AG10803 (cell line): ENCODE data around the gene SDHA.
A peak's percentile ranks its signal among the peaks of the same experiment; 100 is the strongest.
"Not testable (repeated sequence)": the region's sequence is repeated elsewhere in the genome, so short reads cannot be mapped to it uniquely, and the experiment has no call there.

Source experiments
- DNase-seq: peaks from one replicate; pipeline ENCODE4 v3.0.0; 2010; ENCODE audit warnings: low read depth
- H3K4me3 ChIP-seq: 2 replicates; pipeline ENCODE4 v1.5.1; 2011; ENCODE audit warnings: mild to moderate bottlenecking, low read length, control low read depth
- TF ChIP-seq, protein P1 (sequence below): conservative IDR thresholded peaks from 2 replicates; pipeline ENCODE4 v1.5.1; 2011; ENCODE audit warnings: mild to moderate bottlenecking, low read length, control low read depth, inconsistent platforms

SDHA gene

DNA sequence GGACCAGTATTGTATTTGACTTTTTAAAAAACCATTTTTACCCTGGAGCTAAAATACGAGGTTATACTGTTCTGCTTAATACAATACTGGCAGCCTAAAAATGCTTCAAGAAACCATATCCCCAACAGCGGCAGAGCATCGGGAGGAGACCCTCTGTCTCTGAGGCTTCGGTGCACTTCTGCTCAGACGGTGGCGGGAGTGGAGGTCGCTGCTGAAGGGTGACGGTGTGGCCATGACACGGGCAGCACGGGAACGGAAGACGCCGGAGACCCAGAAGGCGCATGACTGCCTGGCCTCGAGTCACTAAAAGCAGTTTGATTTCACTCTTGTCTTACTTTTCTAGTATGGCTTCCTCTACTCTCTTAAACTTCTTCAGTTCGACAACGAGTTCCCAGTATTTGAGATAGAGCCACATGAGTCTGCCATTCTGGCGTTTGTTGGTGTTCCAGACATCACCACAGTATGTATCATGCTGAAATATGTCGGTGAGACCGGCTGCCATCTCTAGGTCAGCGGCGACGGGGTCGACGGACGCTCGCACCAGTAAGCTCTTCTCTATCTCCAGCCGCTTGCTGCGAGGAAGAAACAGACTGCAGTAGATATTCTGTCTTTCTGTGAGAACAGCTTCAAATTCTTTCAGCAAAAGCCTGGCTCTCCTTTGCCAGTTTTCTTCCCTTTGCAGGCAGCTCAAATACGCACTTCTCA lies 13.0 kb upstream of the SDHA start:
- TF ChIP-seq, protein P1, sequence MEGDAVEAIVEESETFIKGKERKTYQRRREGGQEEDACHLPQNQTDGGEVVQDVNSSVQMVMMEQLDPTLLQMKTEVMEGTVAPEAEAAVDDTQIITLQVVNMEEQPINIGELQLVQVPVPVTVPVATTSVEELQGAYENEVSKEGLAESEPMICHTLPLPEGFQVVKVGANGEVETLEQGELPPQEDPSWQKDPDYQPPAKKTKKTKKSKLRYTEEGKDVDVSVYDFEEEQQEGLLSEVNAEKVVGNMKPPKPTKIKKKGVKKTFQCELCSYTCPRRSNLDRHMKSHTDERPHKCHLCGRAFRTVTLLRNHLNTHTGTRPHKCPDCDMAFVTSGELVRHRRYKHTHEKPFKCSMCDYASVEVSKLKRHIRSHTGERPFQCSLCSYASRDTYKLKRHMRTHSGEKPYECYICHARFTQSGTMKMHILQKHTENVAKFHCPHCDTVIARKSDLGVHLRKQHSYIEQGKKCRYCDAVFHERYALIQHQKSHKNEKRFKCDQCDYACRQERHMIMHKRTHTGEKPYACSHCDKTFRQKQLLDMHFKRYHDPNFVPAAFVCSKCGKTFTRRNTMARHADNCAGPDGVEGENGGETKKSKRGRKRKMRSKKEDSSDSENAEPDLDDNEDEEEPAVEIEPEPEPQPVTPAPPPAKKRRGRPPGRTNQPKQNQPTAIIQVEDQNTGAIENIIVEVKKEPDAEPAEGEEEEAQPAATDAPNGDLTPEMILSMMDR, result no peak
- no peak for DNase-seq
- no peak overlapping the region for H3K4me3 ChIP-seq

- TF ChIP-seq, protein P1, result no peak
- DNase-seq, result no peak
- H3K4me3 ChIP-seq, result no peak overlapping the region
Observed at GRCh38 chr5:206406-206805, 11.7 kb upstream of the SDHA start.

DNA sequence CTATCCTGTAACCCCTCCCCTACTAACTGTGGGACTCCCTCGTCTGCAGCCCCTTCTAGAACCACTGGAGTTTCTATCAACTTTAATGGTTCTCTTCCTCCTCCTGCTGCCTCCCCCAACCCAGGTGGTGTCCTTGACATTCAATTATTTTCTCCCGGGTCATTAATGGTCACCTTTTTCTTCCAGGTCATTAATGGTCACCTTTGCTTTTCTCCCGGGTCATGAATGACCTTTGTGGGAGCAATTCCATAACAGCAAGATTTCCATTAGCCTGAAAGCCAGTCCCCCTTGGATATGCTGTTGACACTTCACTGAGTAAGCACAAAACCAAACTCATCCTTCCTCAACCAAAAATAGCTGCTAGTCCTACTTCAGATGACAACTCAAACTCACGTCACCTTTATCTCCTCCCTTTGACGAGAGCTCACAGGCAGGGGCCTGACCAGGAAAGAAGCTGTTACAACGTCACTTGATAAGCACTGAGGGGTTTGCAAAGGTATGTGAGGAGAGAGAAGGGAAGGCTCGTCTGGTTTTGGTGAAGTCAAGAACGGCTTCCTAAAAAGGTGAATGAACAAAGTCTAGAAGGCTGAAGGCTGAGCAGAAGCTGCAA lies 11.1 kb upstream of the SDHA start:
- TF ChIP-seq, protein P1, result no peak
- no peak for DNase-seq
- H3K4me3 ChIP-seq, result no peak overlapping the region

DNA sequence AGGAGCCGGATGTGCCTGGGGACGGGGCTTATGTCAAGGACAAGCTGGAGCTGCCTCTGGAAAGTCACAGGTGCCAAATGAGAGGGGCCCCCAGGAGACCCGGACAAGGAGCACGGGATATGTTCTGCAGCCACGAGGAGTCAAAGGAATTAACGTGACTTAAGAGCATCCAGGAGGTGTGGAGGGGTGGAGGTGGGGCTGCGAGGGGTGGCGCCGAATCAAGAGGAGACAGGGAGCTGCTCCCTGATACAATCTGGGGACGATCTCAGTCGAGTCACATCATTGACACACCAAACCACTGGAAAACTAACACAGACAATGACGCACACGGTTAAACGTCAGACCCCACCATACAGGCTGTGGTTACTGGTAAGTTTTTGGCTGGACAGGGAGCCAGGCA lies 10.5 kb upstream of the SDHA start:
- TF ChIP-seq, protein P1, result no peak
- DNase-seq, result no peak

GRCh38 chr5:208449-209114 lies 9.5 kb upstream of the SDHA start:
- no peak overlapping the region for H3K4me3 ChIP-seq
- no peak for DNase-seq
- TF ChIP-seq, protein P1, result no peak

More for the DNA sequence above, 10.5 kb upstream of the SDHA start:
- H3K4me3 ChIP-seq, result no peak overlapping the region

DNA sequence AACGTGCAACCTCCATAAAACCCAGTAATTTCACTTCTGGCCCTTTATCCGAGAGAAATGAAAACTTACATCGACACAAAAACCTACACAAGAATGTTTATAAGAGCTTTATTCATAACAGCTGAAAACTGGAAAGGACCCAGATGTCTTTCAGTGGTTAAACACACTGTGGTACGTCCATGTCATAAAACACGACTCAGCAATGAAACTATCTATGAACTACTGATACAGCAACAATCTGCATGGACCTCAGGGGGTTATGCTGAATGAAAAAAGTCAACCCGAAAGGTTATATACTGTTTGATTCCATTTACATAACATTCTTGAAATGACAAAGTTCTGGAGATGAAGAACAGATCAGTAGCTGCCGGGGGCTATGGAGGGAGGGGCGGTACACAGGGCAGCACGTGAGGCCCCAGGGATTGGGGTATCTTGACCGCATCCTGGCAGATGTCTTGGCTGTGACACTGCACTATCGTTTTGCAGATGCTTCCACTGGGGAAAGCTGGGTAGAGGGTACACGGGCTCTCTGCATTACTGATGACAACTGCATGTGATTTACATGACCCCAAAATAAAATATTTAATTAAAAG lies 4.2 kb upstream of the SDHA start:
- DNase-seq, result no peak
- H3K4me3 ChIP-seq, result no peak overlapping the region
- TF ChIP-seq, protein P1, result no peak

- peak; percentile 34 for DNase-seq
- H3K4me3 ChIP-seq, result not testable (repeated sequence)
Observed at GRCh38 chr5:215256-215655, 2.9 kb upstream of the SDHA start.

GRCh38 chr5:216076-216475 lies 2.0 kb upstream of the SDHA start:
- not testable (repeated sequence) for DNase-seq, H3K4me3 ChIP-seq
